Measurements from ENCODE around the gene ATG10.
"Not testable (repeated sequence)": the region's sequence is repeated elsewhere in the genome, so short reads cannot be mapped to it uniquely, and the experiment has no call there.

Gene ATG10

DNA sequence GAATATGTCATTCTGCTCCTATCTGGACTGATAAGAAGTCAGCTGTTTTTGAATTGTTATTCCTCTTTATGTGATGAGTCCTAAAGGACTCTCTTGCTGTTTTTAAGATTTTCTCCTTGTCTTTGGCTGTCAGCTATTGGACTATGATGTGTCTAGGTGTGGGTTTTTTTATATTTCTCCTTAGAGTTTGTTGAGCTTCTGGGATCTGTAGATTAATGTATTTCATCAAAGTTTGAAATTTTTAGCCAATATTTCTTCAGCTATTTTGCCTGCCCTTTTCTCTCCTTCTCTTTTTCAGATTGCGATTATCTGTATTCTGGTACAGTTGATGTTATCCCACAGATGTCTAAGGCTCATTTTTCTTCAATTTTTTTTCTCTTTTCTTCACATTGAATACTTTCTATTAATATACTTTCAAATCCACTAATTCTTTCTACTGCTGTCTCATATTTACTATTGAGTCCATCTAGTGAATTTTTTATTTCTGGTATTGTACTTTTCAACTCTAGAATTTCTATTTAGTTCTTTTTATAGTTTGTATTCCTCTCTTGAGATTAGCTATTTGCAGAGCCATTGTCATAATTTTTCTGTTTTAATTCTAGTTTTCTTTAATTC is 275.2 kb downstream of the ATG10 start:
- DNase-seq (ENCODE audit: low spot score in 2 of 2) (no peak), ATAC-seq (ENCODE audit: low read depth) (no peak)
- H3K9me3 Mint-ChIP-seq = peaks cover 8% of the 10 kb centered on the region
- H3K27me3 Mint-ChIP-seq = no peaks in the 10 kb centered on the region
- H3K4me3 Mint-ChIP-seq = no peak overlapping the region
- no peak overlapping the region for H3K27ac Mint-ChIP-seq
- H3K4me1 Mint-ChIP-seq = no peaks in the 10 kb centered on the region
- peaks cover 11% of the 10 kb centered on the region for H3K36me3 Mint-ChIP-seq

DNA sequence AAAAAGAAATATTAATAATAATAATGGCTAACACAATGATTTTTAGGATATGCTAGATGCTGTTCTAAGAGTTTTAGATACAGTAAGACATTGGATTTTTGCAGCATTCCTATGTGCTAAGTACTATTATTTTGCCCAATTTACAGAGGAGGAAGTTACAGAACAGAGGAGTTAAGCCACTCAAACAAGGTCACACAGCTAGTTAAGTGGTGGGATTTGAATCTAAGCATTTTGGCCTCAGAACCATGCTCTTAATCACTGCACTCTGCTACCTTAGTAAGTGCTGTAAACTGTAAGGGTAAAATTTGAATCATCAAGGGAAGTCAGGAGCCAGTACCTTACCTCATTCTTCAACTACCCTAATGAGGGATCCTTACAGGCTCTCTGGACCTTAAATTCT is 280.9 kb downstream of the ATG10 start:
- Mint-ChIP-seq H3K4me3 (no peak overlapping the region), H3K36me3 (peaks cover 7% of the 10 kb centered on the region), H3K4me1 (peaks cover 2% of the 10 kb centered on the region), H3K9me3 (peaks cover 3% of the 10 kb centered on the region), H3K27me3 (no peaks in the 10 kb centered on the region), H3K27ac (no peak overlapping the region)
- ATAC-seq (ENCODE audit: low read depth) = no peak
- DNase-seq (ENCODE audit: low spot score in 2 of 2) = no peak

DNA sequence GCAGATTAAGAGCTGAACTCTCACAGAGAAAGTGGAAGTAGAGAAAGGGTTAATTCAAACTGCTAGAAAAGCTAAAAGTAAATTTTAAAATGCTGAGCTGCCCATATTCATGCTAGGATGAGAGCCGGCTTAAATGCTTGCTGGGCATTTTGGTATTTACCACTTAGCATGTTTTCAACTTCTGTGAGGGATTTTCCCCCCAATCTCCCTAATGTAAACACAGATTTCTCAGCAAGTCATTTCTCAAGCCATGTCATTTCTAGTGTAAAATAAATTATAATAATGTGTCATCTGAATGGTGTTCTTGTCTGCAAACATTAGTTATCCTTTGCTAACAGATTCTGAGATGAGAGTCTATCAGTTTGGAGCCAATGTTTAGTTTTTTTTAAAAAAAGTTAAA is 284.0 kb downstream of the ATG10 start:
- no peak overlapping the region for H3K27ac Mint-ChIP-seq
- no peak for ATAC-seq (ENCODE audit: low read depth)

DNA sequence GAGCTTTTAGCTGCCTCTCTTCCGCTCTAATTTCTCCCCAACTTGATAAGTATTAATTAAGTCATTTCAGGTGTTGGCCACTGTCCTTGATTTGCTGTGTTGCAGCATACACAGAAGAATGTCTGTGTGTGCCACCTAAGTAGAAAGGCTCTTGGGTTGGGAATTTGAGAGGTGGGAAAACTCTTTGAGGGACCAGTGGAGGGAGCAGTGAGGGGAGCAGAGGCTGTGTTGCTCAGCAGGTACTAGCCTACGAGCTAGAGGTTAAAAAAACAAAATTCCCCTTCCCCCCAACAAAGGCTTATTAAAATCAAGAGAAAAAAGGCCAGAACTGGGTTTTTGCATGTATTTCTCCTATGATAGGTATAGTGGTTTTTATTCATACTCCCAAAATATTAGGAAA is 285.4 kb downstream of the ATG10 start:
- Mint-ChIP-seq H3K27me3 (no peaks in the 10 kb centered on the region), H3K9me3 (no peaks in the 10 kb centered on the region), H3K36me3 (peaks cover 2% of the 10 kb centered on the region), H3K4me1 (peaks cover 2% of the 10 kb centered on the region), H3K4me3 (no peak overlapping the region), H3K27ac (no peak overlapping the region)
- DNase-seq (ENCODE audit: low spot score in 2 of 2) (no peak), ATAC-seq (ENCODE audit: low read depth) (no peak)

More for the DNA sequence above, 284.0 kb downstream of the ATG10 start:
- Mint-ChIP-seq H3K9me3 (no peaks in the 10 kb centered on the region), H3K4me3 (no peak overlapping the region), H3K36me3 (peaks cover 2% of the 10 kb centered on the region), H3K27me3 (no peaks in the 10 kb centered on the region), H3K4me1 (peaks cover 2% of the 10 kb centered on the region)
- DNase-seq (ENCODE audit: low spot score in 2 of 2) = no peak

DNA sequence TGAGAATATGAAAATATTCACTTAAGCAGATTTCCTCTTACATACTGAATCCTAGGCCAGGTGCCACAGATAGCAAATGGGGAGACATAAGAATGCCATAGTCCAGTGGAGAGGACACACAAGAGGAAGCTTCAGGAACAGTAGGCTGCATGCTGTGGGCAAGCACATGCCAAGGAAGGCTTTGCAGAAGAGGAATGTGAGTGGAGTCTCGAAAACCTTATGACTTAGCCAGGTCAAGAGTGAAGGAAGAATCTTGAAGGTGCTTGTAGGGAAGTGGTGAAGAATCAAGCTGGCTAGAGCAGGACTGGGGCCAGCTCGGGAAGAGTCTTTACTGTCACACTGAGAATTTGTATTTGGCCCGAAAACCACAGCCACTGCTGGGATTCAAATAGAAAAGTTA is 285.9 kb downstream of the ATG10 start:
- ATAC-seq (ENCODE audit: low read depth) = no peak
- Mint-ChIP-seq H3K27ac (no peak overlapping the region), H3K27me3 (no peaks in the 10 kb centered on the region), H3K4me1 (peaks cover 2% of the 10 kb centered on the region), H3K9me3 (no peaks in the 10 kb centered on the region), H3K36me3 (peaks cover 2% of the 10 kb centered on the region), H3K4me3 (no peak overlapping the region)
- DNase-seq (ENCODE audit: low spot score in 2 of 2) = no peak

DNA sequence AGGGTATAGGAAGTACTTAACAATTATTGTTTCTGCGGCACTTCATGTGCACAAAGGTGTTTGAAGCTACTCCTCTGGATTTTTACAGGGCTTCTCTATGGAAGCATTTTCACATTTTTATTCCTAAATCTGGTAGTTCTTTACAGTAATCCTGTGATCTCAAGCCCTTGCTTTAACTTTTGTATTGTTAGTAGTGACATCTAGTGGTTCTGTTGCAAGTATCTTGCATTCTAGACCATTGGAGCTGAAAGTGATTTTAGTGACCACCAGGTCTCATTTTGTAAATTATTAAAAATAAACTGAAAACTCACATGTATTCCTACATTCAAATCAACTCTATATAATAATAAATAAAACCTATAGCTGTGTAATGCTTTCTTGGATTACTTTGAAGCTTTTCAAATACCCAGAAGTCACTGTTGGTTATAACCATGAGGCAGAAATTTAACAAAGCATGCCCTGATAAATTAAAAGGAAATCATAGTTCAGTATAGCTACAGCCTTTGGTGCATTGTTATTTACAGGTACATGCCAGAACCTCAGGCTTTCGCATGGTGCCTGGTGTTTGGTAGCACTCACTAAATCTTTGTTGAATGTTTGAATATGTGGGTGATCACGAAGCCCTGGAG is 287.5 kb downstream of the ATG10 start:
- ATAC-seq (ENCODE audit: low read depth) (no peak), DNase-seq (ENCODE audit: low spot score in 2 of 2) (no peak)
- H3K27ac Mint-ChIP-seq = no peak overlapping the region
- no peaks in the 10 kb centered on the region for H3K27me3 Mint-ChIP-seq
- H3K9me3 Mint-ChIP-seq = no peaks in the 10 kb centered on the region
- peaks cover 2% of the 10 kb centered on the region for H3K4me1 Mint-ChIP-seq
- no peak overlapping the region for H3K4me3 Mint-ChIP-seq
- H3K36me3 Mint-ChIP-seq = no peaks in the 10 kb centered on the region

DNA sequence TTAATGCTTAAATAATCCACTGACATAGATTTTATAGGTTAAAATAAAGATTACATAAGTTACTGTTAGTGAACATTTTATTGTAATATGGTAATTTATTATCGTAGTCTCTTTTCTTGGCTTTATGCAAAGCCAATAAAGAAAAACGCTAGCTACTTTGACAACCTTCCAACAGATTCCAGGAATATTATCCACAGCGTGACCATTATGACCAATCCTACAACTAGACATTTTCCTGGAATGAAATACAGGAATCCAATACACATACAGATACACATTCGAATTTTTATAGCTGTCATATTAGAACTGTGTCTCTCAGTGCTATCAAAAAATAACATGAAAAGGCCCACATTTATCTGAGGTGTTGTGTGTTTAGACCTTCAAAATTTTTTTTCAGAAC is 293.2 kb downstream of the ATG10 start:
- no peak overlapping the region for H3K27ac Mint-ChIP-seq

DNA sequence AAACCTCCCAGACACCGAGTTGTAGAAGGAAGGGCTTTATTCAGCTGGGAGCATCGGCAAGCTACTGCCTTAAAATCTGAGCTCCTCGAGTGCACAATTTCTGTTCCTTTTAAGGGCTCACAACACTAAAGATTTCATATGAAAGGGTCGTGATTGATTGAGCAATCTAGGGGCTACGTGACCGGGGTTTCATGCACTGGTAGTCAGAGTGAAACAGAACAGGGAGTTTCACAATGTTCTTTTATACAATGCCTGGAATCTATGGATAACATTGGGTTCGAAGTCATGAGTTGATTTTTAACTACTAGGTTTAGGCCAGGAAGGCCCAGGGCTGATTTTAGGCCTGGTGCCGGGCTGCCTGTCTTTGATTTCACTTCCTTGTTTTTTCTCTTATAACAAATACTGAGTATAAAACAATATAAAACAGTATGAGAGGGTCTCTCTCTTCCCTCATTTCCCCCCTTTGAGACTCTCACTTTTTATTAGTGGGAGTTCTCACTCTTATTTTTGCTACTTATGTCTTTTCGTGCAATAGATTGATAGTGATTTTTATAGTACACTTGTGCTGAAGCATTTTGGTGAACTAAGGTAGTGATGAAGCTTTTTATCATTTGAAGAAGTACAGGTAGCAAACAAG is 295.6 kb downstream of the ATG10 start:
- DNase-seq (ENCODE audit: low spot score in 2 of 2); H3K27ac Mint-ChIP-seq; ATAC-seq (ENCODE audit: low read depth); H3K27me3 Mint-ChIP-seq; H3K9me3 Mint-ChIP-seq; H3K4me3 Mint-ChIP-seq; H3K4me1 Mint-ChIP-seq: not testable (repeated sequence)
- H3K36me3 Mint-ChIP-seq = peaks cover 11% of the 10 kb centered on the region

More for the DNA sequence above, 293.2 kb downstream of the ATG10 start:
- peaks cover 2% of the 10 kb centered on the region for H3K9me3 Mint-ChIP-seq
- ATAC-seq (ENCODE audit: low read depth) (no peak), DNase-seq (ENCODE audit: low spot score in 2 of 2) (no peak)
- H3K27me3 Mint-ChIP-seq = no peaks in the 10 kb centered on the region
- no peak overlapping the region for H3K4me3 Mint-ChIP-seq
- no peaks in the 10 kb centered on the region for H3K4me1 Mint-ChIP-seq
- H3K36me3 Mint-ChIP-seq = peaks cover 6% of the 10 kb centered on the region

DNA sequence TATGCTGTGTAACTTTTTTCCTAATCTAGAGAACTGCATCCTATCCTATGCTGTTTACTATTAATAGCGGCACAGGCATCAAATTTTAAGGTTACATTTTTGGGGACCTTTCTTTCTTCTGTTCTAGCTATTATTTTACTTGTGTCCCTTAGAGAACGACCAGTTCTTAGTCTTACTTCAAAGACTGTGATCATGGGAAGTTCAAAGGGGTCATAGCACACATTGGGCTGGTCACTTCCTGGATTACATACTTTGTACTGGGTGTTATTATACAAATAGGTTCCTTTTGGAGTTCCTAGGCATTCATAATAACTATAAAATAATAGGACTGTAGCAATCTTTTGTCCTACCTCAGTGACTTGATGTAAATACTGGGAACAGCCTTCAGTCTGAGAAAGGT is 297.5 kb downstream of the ATG10 start:
- ATAC-seq (ENCODE audit: low read depth) = not testable (repeated sequence)

DNA sequence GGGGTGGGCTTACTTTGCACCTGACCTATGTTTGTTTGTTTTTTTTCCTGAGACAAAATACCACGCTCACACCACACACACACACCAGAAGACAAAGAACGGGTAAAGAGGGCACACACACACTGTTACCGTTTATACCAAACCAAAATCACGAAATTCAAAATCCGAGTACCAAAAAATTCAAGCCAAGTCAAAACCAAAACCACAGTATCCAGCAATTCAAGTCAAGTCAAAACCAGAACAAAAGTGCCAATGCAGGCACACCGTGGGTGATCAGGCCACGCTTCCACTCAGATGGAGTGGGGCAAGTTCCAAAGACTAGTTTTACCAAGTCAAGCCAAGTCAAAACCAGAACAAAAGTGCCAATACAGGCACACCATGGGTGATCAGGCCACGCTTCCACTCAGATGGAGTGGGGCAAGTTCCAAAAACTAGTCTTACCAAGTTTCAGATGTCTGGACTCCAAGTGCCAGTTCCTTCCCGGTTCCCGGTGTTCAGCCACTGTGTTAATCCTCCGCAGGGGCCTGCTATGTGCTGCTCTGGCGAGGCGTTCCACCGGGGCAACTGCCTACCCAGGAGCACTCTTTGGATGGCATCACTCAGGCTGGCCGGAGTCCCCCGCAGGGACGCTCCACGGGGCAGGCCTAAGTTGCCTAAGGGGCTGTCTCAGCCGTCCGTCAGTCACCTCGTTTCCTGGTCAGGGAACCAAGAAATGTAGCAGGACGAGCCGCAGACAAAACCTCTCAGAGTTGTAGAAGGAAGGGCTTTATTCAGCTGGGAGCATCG is 300.9 kb downstream of the ATG10 start:
- H3K4me1 Mint-ChIP-seq = peaks cover 22% of the 10 kb centered on the region
- not testable (repeated sequence) for H3K27me3 Mint-ChIP-seq; ATAC-seq (ENCODE audit: low read depth); H3K9me3 Mint-ChIP-seq
- peak overlapping the region; percentile 97 for H3K27ac Mint-ChIP-seq
- peak overlapping the region; percentile 57 for H3K4me3 Mint-ChIP-seq
- peak in 1 of 2 donors; percentile 16 for DNase-seq (ENCODE audit: low spot score in 2 of 2)
- peaks cover 28% of the 10 kb centered on the region for H3K36me3 Mint-ChIP-seq

More for the DNA sequence above, 297.5 kb downstream of the ATG10 start:
- H3K4me3 Mint-ChIP-seq; H3K27ac Mint-ChIP-seq; DNase-seq (ENCODE audit: low spot score in 2 of 2); H3K9me3 Mint-ChIP-seq; H3K27me3 Mint-ChIP-seq: not testable (repeated sequence)
- Mint-ChIP-seq H3K36me3 (peaks cover 17% of the 10 kb centered on the region), H3K4me1 (peaks cover 14% of the 10 kb centered on the region)

DNA sequence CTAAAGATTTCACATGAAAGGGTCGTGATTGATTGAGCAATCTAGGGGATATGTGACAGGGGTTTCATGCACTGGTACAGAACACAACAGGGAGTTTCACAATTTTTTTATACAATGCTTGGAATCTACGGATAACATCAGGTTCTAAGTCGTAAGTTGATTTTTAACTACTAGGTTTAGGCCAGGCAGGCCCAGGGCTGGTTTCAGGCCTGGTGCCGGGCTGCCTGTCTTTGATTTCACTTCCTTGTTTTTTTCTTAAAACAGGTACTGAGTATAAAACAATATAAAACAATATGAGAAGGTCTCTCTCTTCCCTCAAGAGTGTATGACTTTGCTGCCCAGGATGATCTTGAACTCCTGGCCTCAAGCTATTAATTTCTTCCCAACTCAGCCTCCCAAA is 301.6 kb downstream of the ATG10 start:
- DNase-seq (ENCODE audit: low spot score in 2 of 2) = peak; percentile 20 to 45
- ATAC-seq (ENCODE audit: low read depth); H3K9me3 Mint-ChIP-seq; H3K27me3 Mint-ChIP-seq: not testable (repeated sequence)
- peaks cover 28% of the 10 kb centered on the region for H3K36me3 Mint-ChIP-seq
- peaks cover 23% of the 10 kb centered on the region for H3K4me1 Mint-ChIP-seq
- H3K27ac Mint-ChIP-seq = peak overlapping the region; percentile 97
- peak overlapping the region; percentile 32 for H3K4me3 Mint-ChIP-seq

DNA sequence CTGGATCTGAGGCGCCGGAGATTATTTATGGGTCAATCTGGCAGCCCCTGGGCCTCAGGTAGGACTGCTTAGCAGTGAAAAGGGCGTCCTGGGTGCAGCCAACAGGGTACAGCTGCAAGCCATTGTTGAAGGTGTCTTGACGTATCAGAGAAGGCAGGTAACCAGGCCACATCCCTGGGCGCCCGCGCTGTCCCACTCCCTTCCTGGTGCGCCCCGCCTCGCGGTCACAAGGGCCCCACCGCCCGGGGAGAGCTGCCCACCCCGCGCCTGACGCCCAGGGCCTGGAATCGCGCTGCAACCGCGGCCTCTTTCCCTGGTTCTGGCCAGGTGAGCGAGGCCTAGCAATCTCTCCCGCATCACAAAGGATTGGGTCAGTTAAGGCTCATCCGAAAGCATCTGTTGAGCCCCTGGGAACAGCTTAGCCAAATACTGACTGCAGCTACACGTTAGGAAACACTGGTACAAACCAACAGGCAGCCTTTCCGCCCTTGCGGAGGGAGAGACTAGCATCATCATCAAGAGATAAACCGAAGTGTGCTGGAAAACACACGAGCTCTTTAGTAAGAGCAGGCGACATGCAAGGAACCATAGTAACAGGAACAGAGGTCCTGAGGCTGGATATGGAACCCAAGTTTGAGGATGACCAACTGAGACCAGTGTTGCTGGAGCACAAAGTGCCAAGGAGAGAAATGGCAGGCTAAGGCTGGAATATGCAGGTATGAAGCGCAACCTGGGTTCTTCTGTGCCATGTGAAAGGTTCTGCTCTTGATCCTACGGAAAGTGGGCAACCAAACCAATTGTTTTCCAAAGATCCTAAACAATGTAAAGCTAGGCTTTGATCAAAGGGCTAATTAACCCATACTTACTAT is 302.8 kb downstream of the ATG10 start:
- Mint-ChIP-seq H3K36me3 (peaks cover 28% of the 10 kb centered on the region), H3K4me3 (no peak overlapping the region), H3K27me3 (no peaks in the 10 kb centered on the region), H3K4me1 (peaks cover 27% of the 10 kb centered on the region), H3K9me3 (no peaks in the 10 kb centered on the region), H3K27ac (peak overlapping the region; percentile 97)
- no peak for ATAC-seq (ENCODE audit: low read depth)
- no peak for DNase-seq (ENCODE audit: low spot score in 2 of 2)

DNA sequence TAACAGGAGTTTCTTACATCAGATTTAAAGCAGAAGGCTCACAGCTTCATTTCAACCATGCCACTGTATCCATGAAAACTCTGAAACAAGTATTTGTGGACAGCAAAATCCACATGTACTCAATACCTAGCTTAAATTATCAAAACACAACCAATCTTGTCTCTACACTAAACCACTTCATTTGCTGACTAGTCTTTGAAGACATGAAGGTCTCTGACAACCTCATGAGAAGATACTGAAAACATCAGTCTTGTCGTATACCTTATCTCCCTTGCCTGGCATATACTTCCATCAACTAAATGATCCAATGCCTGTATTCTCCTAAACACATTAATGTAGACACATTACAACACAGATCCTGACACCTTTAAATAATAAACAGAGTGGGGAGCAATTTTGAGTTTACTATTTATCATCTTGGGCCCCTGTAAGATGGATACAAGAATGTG is 303.4 kb downstream of the ATG10 start:
- DNase-seq (ENCODE audit: low spot score in 2 of 2) = no peak
- no peak overlapping the region for H3K4me3 Mint-ChIP-seq
- H3K4me1 Mint-ChIP-seq = peaks cover 29% of the 10 kb centered on the region
- H3K36me3 Mint-ChIP-seq = peaks cover 24% of the 10 kb centered on the region
- no peaks in the 10 kb centered on the region for H3K27me3 Mint-ChIP-seq
- no peaks in the 10 kb centered on the region for H3K9me3 Mint-ChIP-seq
- peak overlapping the region; percentile 61 for H3K27ac Mint-ChIP-seq
- ATAC-seq (ENCODE audit: low read depth) = no peak

All from memory B cell (primary cell).